Left colon (tissue), 2 donors: ENCODE data around the gene IFT81. TPM values are rescaled to one million over a fixed set of nuclear protein-coding genes. Genes with fewer than 3 reads are reported as not detected.

Source experiments
- ATAC-seq: fragments of 200-7000 bp; cut with Tn5 transposase; one replicate; pipeline ENCODE4 v1.9.1; 2020; ENCODE audit warnings: mild to moderate bottlenecking, moderate library complexity
- DNase-seq, 2 donors: peaks; one replicate each; pipeline ENCODE4 v3.0.0-alpha.2; 2020
- intact Hi-C, 2 donors: fragments of 100-400 bp; cut with DNase I in 1 of 2; cut with micrococcal nuclease in 1 of 2; formaldehyde crosslinking; loops; one replicate each; pipeline versions ENCODE4 v1.11.2 to v1.14.0; 2022; cut with DNase I, micrococcal nuclease
- total RNA-seq, 2 donors: library from RNA; stranded (reverse); fragmentation: NEBNext Ultra II Directional; extraction: Animal tissue kit (Norgen Biotek cat#: 25700); gene quantifications; one replicate each; pipeline ENCODE4 v1.2.1, GENCODE V29; 2021
- donor health status: DM: no; HTN: no; CAD: no.
- donor health status: DM: yes; HTN: yes; CAD: no.

Gene IFT81
- total RNA-seq, 2 donors from 2014 or later, result 4.8 to 5.1 TPM

DNA sequence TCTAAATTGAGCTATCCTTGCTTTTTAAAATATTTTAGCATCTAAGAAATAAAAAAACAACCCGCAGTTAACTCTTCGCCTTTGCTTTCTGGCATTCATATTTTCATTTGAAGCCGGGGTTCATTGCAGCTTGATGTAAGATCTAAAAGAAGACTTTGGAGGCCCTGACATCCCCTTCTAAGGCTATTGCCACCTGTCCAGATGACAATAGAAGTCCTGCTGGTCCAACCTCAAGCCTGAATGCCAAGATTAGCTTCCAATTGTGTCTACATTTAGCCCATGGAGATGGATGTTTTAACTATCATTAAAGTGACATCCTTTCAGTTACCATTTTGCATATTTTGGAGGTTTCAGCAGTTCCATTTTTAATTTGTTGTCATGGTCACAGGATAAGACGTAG lies 105.3 kb downstream of the IFT81 start:
- DNase-seq (no peak), ATAC-seq (no peak)
- intact Hi-C loops, result no loop called here

DNA sequence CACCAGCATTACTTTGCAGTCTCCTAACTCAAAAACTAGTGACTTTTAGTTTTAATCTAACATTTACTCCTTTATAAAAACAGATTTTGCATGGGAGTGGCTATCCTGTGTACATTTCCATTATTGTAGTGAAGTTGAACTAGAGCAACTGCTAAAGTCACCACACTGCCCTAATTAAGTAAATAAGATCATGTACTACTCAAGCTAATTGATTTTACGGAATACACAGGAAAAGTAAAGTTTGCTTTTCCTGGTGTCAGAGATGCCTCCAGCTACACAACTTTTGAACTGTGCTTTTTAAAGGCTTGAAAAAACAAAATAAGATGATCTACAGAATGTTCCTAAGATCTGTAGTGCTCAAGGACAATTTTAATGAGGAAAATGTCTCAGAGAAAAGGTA lies 106.5 kb downstream of the IFT81 start:
- no peak for ATAC-seq
- intact Hi-C loops, result no loop called here

DNA sequence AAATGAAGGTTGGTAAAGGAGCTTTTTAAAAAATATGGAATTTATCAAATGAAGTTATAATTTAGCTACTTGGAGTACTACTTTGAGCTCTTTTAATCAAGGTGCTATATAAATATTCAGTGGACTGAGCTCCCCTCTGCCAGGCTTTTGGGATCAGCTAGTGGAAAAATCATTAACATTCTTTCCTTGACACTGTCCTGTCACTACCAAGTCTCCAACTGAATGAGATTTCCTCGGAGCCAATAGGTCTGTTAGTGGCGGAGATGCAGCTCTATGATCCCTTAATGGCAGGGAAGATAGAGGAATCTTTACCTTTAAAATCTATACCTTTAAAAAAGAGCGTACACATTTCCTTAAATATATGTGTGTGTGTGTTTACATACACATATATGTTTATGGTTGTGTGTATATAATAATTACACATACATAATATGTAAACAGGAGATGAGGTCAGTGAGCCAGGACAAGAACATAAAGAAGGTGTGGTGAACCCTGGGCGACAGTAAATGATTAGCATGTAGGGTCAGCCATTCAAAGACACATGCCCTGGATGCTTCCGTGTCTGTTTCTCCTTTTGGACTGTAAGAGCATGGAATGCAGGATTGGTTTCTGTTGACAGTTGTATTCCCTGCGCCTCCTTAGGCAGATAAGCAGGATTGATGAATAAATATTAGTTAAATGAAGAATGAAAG lies 109.2 kb downstream of the IFT81 start:
- ATAC-seq, result peak; percentile 91
- DNase-seq, result no peak
- intact Hi-C loops, result no loop called here

More for the DNA sequence above, 106.5 kb downstream of the IFT81 start:
- DNase-seq, result no peak

DNA sequence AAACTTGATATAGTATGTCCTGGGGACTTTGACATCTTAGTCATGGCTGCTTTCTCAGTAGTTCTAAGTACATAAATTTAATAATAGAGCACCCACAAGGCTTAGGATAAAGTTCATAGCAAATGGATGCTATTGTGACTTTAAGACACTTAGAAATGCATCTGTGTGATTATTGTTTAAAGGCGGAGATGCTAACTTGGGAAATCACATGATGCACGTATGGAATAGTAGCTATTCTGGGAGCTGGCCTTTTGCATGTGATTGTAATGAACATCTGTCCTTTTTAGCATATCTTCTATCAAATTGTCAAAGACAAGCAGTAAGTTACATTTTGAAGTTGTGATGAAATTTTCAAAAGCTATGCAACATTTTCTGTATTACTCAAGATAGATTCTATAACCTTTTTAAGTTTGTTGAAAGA lies 110.2 kb downstream of the IFT81 start:
- intact Hi-C loops, result no loop called here
- ATAC-seq (peak; percentile 74), DNase-seq (no peak)

DNA sequence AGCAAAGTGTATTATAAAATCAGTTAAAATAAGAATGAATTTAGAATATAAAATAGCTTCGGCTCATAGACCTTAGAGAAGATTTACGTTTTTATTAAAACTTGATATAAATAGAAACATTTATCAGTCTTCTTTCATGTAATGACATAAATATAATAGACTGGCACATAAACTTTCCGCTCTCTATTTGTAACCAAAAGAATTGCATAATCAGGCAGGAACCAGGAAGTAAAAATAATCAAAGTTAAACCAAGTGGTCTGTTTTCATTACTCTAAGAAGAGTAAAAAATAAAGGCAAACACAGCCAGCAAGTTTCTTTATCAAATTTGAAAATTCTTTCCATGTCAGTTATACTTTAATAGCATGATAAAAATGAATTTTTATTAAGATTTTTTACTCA lies 110.6 kb downstream of the IFT81 start:
- ATAC-seq (peak; percentile 50), DNase-seq (no peak)
- intact Hi-C loops, result no loop called here

DNA sequence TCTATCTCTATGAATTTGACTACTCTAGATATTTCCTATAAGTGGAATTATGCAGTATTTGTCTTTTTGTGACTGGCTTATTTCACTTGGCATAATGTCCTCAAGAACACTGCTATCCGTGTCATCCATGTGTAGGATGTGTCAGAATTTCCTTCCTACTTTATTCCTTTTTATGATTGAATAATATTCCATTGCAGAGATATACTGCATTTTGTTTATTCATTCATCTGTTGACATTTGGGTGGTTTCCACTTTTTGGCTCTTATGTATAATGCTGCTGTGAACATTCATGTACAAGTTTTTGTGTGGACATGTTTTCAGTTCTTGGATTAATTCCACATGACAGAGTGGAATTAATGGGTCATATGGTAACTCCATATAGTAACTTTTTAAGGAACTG lies 111.2 kb downstream of the IFT81 start:
- ATAC-seq (no peak), DNase-seq (no peak)
- intact Hi-C loops, result no loop called here

DNA sequence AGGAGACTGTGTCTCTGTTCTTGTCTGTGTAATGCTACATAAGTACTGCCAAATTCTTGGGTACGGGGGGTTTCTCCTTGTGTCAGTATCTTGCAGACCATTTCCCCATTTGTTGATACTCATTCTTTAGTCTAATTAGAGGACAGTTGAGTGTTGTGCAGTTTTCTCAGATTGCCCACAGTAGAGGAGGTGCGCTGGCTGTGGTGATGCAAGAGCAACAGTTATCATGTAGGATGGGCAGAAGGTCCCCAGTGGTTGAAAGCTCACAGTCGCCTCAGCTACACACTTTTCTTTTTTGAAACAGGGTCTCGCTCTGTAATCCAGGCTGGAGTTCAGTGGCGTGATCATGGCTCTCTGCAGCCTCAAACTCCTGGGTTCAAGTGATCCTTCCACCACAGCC lies 119.1 kb downstream of the IFT81 start:
- intact Hi-C loops, result no loop called here
- ATAC-seq (no peak), DNase-seq (no peak)

DNA sequence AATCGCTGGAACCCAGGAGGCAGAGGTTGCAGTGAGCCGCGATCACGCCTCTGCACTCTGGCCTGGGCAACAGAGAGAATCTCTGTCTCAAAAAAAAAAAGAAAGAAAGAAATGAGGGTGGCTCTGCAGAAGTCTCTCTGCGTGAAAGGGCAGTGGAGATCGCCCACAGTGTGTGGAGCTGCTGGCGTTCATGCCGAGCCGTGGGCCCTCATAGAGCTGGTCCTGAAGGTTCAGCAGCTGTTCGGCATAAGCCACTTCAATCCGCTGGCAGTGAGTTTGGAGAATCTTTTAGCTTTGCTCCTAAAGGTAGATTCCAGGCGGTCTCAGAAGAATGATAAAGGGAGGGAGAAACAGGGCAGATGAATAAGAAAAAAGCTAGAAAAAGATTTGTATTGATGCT lies 120.2 kb downstream of the IFT81 start:
- ATAC-seq (no peak), DNase-seq (no peak)
- intact Hi-C loops, result no loop called here

DNA sequence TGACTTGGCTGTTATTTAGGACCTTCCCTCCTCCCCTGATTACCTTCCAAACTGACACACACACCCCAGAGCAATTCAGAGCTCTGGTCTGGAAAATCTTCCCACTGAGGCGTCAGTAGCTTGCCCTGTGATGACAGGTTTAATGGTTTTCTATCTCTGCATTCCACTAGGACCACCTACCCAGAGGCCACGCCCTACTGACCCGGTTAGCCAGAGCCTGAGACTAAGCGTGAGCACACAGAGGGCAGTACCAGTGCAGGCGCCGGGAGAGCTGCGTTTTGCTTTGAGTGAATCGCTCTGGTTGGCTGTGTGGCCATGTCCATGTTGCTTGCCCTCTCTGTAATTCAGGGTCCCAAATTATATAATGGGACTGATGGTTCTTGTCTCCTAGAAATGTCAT lies 120.7 kb downstream of the IFT81 start:
- intact Hi-C loops, result no loop called here
- DNase-seq (no peak), ATAC-seq (no peak)

DNA sequence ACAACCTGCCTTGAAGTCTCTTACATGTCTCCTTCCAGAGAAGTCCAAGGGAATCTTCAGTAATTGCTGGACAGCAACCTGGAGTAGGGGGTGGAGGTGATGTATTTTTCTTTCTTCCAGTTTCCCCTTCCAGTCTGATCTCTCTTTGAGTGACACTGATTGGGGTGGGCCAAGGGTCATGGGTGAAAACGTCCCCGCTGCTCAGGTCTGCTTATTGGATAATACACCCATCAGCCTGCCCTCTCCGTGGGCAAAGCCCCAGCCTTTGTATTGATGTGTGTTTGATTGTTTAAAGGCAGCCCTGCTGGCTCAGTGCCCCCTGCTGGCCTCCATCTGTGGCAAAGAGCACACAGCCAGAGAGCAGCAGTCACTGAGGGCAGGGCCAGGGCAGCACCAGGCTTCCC lies 121.2 kb downstream of the IFT81 start:
- DNase-seq (peak; percentile 71 to 81), ATAC-seq (peak; percentile 24)
- intact Hi-C loops, result no loop called here

DNA sequence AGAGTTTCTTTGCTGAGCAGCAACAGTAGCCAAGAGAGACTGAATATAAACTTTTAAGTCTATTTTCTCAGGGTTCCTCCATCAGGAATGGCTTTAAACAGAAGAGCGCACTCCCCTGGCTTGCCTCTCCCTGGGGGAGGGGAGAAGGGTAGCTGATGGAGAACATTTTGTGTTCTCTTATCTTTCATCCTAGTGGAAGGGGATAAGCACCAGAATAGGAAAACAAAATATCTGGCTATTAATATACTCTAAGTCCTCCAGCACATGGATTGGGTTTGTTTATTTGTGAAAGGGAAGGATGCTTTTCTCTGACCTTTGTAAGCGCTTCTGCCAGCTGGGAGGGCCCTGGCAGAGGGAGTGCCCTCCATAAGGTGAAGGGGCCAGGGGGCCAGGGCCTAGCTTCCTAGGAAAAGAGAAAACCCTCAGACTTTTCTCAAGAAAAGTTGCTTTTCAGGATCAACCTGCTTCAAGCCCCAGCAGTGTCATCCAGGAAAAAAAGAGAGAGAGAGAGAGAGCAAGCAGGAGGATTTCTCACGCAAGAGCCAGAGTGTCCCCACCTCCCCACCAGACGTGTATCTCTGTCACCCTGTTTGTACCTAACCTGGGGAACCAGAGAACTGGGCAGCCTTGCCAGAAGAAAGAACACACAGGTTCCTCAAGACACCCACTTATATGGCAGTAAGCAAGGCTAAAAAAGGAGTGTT lies 122.6 kb downstream of the IFT81 start:
- intact Hi-C loops, result no loop called here
- ATAC-seq, result no peak
- no peak for DNase-seq

DNA sequence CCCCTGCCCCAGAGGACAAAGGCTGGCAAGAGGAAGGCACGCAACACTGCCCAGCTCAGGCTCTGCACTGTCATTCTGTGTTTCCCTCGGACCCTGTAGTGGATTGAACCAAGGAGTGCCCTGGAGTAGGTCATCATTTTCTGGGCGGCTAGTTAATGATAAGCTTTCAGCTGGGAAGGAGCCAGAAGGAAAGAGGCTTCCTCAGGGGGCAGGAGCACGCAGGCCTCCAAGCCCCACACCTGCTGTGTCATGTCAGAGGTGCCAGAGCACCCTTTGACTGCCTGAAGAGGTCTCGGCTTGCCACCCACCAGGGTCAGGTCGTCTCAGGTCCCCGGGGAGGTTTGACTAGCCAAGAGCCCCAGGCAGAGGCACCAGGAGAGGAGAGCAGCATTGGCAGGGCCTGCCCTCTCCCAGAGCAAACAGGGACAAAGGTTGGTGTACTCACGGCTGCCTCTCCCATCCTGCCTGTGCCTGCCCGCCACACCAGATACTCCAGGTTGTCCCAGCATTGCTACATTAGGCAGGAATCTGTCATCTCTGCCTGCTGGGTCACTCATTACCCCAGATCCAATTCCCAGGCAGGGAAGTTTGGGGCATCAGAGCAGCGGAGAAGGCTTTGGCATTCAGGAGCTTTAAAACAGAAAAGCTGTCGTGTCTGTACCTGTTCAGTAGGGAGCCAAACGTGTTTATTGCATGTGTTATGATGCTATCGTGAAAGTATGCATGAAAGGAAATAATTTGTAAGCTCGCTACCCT lies 123.4 kb downstream of the IFT81 start:
- intact Hi-C loops, result no loop called here
- DNase-seq, result peak; percentile 75 to 88
- ATAC-seq, result peak; percentile 80

DNA sequence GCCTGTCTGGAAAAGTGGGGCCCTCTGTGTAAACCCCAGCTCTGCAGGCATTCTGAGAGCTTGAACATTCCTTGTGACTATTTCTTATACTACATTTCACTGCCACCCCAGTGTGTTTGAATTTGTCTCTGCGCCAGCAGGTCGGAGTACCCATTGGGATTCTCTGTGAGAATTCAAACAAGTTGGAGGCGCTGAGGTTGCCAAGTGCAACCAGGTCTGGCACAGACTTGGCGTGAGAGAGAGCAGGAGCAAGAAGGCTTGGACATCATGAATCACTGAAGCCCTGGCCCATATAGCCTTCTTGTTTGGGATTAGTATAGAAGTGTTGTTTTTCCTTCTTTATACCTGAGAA lies 123.9 kb downstream of the IFT81 start:
- DNase-seq (peak in 1 of 2 donors; percentile 44), ATAC-seq (no peak)
- intact Hi-C loops, result no loop called here

DNA sequence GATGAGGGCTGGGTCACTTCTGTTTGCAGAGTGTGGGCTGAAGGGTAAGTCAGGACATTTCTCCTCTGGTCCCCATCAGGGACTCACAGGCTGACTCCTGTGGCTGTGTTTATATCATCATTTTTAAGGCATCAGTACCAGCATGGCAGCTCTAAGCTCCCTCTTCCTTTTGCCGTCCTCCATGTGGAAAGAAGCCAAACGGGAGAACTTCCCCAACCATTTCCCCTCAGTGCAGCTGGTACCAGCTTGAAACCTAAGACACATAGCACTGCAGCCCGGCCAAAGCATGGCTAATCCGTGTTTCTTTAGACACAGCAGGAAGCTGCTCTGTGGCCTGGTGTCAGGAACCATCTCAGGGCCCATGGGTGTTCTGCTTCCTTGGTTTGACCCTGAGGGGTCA lies 124.9 kb downstream of the IFT81 start:
- DNase-seq (peak in 1 of 2 donors; percentile 38), ATAC-seq (peak; percentile 6)
- intact Hi-C loops, result no loop called here

DNA sequence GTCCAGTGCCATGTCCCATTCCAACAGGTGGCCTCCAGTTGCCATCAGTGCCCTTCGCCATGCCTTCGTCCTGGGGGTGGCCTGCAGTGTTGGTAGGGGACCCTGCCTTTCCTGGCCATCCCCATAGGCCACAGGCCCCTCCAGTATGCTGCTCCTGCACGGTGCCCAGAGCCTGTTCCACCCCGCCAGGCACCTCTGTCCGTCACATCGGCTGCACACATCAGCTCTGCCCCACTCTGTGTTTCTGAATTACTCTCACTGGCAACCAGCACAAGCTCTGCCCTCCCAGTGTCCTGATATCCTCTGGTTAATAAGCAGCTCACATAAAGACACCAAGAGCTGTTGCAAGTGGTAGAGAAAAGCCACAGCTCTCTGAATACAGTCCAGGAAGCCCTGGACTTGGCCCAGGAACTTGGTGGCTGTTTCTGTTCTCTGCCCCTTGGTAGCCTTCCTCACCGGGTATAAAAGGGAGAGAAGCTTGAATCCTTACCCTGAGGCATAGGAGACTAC lies 125.6 kb downstream of the IFT81 start:
- ATAC-seq, result peak; percentile 63
- DNase-seq, result peak; percentile 67 to 73
- intact Hi-C loops, result no loop called here

DNA sequence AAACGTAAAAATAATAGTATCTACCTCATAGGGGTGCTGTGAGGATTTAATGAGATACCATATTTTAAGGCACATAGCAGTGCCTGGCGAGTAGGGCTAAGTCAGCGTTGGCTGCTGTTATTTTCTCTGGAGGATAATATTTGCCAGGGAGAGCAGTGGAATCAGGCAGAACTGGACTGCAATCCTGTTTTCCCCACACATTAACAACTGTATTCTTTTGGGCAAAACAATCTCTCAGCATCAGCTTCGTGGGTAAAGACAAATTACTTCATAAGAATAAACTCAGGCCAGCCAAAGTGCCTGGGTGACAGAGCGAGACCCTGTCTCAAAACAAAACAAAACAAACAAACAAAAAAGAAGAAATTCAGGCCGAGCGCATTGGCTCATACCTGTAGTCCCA lies 127.2 kb downstream of the IFT81 start:
- no peak for ATAC-seq
- DNase-seq, result no peak
- intact Hi-C loops, result no loop called here

DNA sequence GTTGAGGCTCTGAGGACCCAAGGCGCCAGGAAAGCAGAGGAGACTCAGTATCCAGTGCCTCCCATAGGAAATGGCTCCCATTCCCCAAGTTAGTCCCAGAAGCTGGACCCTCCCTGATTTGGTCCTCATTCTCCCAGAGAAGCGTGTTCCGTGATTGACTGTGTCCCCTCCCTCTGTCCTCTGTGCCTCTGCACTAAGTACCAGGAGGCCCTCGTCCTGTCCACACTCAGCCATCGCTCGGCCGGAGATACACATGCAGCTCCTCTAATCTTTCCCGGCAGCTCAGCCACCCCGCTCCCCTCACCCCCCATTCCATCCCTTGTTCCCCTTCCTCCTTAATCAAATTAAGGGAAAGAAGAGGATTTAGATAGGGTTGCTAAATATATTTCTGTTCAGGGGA lies 128.6 kb downstream of the IFT81 start:
- DNase-seq (no peak), ATAC-seq (no peak)
- intact Hi-C loops, result no loop called here

DNA sequence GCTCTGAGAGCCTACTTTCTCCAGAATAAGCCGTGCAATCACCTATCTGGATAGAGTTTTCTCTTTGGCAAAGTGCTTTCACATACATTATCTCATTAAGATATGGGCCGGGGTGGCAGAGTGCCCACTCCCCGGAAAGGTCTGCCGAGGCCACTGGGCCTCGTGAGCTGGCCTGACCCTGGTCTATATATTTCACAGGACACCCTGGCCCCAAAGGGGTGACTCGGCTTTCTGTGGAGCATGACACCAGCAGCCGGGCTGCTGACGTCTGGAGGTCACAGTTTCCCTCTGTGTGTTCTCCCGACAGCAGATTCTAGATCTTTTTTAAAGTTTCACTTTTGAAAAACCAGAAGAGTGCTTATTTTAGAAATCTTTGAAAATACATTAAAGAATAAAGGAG lies 129.0 kb downstream of the IFT81 start:
- no peak for ATAC-seq

DNA sequence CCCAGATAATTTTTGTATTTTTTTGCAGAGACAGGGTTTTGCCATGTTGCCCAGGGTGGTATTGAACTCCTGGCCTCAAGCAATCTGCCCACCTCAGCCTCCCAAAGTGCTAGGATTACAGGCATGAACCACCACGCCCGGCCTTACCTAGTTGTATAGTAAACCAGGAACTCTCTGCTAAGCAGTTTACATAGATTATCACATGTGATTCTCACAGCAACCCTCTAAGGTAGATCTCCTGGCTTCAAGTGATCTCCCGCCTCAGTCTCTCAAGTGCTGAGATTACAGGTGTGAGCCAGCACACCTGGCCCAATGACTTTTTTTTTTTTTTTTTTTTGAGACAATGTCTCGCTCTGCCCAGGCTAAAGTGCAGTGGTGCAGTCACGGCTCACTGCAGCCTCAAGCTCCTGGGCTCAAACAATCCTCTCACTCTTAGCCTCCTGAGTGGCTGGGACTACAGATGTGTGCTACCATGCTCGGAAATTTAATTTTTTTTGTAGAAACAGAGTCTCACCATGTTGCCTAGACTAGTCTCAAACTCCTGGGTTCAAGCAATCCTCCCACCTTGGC lies 130.9 kb downstream of the IFT81 start:
- ATAC-seq, result peak; percentile 75
- intact Hi-C loops, result no loop called here
- DNase-seq, result peak in 1 of 2 donors; percentile 37

More for the DNA sequence above, 129.0 kb downstream of the IFT81 start:
- DNase-seq, result peak; percentile 34 to 46
- intact Hi-C loops, result no loop called here
